ENCODE results near the gene EEF1AKMT2. TPM values are rescaled to one million over a fixed set of nuclear protein-coding genes. Genes with fewer than 3 reads are reported as not detected.

The EEF1AKMT2 gene
- total and polyA plus RNA-seq, 2 of the 13 experiments (the other 11 are each of a cell fraction or from before 2014, with no cell fraction given): 11.3 to 19.3 TPM

GRCh38 chr10:124712704-124713407, 78.8 kb downstream of the EEF1AKMT2 start (continued):
- 0 out of 2 replicates have a peak, but pooled peaks have one; percentile 13 for TF ChIP-seq SAP130 (CRISPR knock-in tag; IDR thresholded peaks at IDR 0.05; ENCODE audit: low read depth)
- TF ChIP-seq NFIC (IDR thresholded peaks at IDR 0.05; ENCODE audit: low read length): no peak
- no peak for TF ChIP-seq PHF5A (CRISPR knock-in tag; IDR thresholded peaks at IDR 0.05; ENCODE audit: low read depth, unreplicated experiment)
- peak; percentile 76; the same call in 1 of the 2 replicates for TF ChIP-seq HIC2 (CRISPR knock-in tag; IDR thresholded peaks at IDR 0.05; ENCODE audit: low read depth)
- TF ChIP-seq HNRNPL (IDR thresholded peaks at IDR 0.05; ENCODE audit: low read depth, low read length): no peak
- no peak for TF ChIP-seq ZNF567 (CRISPR knock-in tag; IDR thresholded peaks at IDR 0.05; ENCODE audit: borderline replicate concordance)
- no peak for TF ChIP-seq TCF7L2 (IDR thresholded peaks at IDR 0.05; ENCODE audit: low read depth, low read length)
- TF ChIP-seq ZNF20 (CRISPR knock-in tag; IDR thresholded peaks at IDR 0.05): no peak
- peak; percentile 64 for TF ChIP-seq HNF4A (CRISPR knock-in tag; IDR thresholded peaks at IDR 0.05)
- peak; percentile 93 for TF ChIP-seq FOSL2 (CRISPR knock-in tag; IDR thresholded peaks at IDR 0.05)
- no peak for TF ChIP-seq SYNCRIP (IDR thresholded peaks at IDR 0.05; ENCODE audit: insufficient read depth, low read depth, low read length)
- no peak for TF ChIP-seq GMEB1 (CRISPR knock-in tag; IDR thresholded peaks at IDR 0.05; ENCODE audit: borderline replicate concordance)
- TF ChIP-seq STAG1 (CRISPR knock-in tag; IDR thresholded peaks at IDR 0.05): no peak
- TF ChIP-seq JUNB (CRISPR knock-in tag; IDR thresholded peaks at IDR 0.05; ENCODE audit: borderline replicate concordance): no peak
- TF ChIP-seq ZC3H4 (CRISPR knock-in tag; IDR thresholded peaks at IDR 0.05; ENCODE audit: borderline replicate concordance): no peak
- peak; percentile 39; the same call in 1 of the 2 replicates for TF ChIP-seq JUND (CRISPR knock-in tag; IDR thresholded peaks at IDR 0.05)
- TF ChIP-seq NFKB2 (CRISPR knock-in tag; IDR thresholded peaks at IDR 0.05; ENCODE audit: borderline replicate concordance): no peak
- TF ChIP-seq ZBTB8A (CRISPR knock-in tag; IDR thresholded peaks at IDR 0.05; ENCODE audit: borderline replicate concordance, low read depth): no peak
- peak; percentile 67; the same call in 1 of the 2 replicates for TF ChIP-seq BCL6 (CRISPR knock-in tag; IDR thresholded peaks at IDR 0.05)
- TF ChIP-seq ZNF180 (CRISPR knock-in tag; IDR thresholded peaks at IDR 0.05; ENCODE audit: borderline replicate concordance, low read depth): no peak
- no peak for TF ChIP-seq ZNF513 (CRISPR knock-in tag; conservative IDR thresholded peaks at IDR 0.05)
- no peak for TF ChIP-seq ZNF292 (CRISPR knock-in tag; IDR thresholded peaks at IDR 0.05; ENCODE audit: borderline replicate concordance, low read depth)
- no peak for TF ChIP-seq ZBTB33 (CRISPR knock-in tag; IDR thresholded peaks at IDR 0.05)
- TF ChIP-seq RXRB (CRISPR knock-in tag; IDR thresholded peaks at IDR 0.05; ENCODE audit: borderline replicate concordance): peak; percentile 47; the same call in 1 of the 2 replicates
